Astrocyte of the spinal cord (primary cell): Measurements from ENCODE around the gene MSANTD1.

Experiments
- DNase-seq: peaks from one replicate; pipeline ENCODE4 v3.0.0; 2011; ENCODE audit warnings: low read depth, low spot score
- H3K4me3 ChIP-seq: 2 replicates; pipeline ENCODE4 v1.5.1; 2011; ENCODE audit warnings: low read depth, mild to moderate bottlenecking, low read length, moderate library complexity
- in situ Hi-C: cut with HindIII; loops from 2 replicates; pipeline ENCODE4 v1.10.0; 2017; ENCODE audit warnings: low sequenced_read_pairs
- TF ChIP-seq, protein P1 (sequence below): IDR thresholded peaks from 2 replicates; pipeline ENCODE4 v1.5.1; 2012; ENCODE audit warnings: low read depth, mild to moderate bottlenecking, low read length, inconsistent platforms

The MSANTD1 gene

DNA sequence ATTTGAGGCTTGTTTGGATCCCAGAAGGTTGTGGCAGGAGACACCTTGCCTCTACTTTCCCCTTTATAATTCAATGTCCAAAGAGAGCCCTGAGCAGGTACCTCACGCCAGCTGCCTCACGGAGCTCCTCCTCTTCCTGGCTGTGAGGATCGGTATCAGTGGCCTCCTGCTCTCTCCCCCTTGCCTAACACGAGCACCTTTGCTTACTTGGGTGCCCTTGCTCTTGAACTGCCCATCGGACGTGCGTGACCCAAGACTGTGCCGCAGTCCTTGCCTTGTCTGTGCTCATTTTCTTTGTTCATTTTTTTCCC is 27.8 kb upstream of the MSANTD1 start:
- TF ChIP-seq, protein P1, sequence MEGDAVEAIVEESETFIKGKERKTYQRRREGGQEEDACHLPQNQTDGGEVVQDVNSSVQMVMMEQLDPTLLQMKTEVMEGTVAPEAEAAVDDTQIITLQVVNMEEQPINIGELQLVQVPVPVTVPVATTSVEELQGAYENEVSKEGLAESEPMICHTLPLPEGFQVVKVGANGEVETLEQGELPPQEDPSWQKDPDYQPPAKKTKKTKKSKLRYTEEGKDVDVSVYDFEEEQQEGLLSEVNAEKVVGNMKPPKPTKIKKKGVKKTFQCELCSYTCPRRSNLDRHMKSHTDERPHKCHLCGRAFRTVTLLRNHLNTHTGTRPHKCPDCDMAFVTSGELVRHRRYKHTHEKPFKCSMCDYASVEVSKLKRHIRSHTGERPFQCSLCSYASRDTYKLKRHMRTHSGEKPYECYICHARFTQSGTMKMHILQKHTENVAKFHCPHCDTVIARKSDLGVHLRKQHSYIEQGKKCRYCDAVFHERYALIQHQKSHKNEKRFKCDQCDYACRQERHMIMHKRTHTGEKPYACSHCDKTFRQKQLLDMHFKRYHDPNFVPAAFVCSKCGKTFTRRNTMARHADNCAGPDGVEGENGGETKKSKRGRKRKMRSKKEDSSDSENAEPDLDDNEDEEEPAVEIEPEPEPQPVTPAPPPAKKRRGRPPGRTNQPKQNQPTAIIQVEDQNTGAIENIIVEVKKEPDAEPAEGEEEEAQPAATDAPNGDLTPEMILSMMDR = no peak
- no peak for DNase-seq
- no peak overlapping the region for H3K4me3 ChIP-seq
- in situ Hi-C loops = no loop called here

DNA sequence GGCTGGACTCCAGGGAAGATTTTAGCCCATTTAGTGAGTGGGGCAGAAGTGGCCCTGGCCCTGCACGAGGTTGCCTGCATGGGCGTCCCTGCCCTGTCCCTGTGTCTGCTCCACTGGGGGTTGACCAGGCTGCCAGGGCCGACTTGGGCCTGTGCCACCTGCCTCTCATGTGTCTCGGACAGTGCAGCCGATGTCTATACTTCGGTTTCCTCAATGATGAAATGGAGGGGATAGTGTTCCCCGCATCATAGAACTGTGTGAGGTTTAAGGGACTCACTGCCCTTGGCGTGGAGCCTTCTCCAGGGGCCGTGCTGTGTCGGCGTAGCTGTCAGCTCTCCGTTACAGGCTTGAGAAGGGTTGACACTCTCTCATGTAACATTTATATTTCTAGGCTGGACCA is 27.0 kb upstream of the MSANTD1 start:
- TF ChIP-seq, protein P1 = no peak
- in situ Hi-C loops = no loop called here
- DNase-seq = no peak

DNA sequence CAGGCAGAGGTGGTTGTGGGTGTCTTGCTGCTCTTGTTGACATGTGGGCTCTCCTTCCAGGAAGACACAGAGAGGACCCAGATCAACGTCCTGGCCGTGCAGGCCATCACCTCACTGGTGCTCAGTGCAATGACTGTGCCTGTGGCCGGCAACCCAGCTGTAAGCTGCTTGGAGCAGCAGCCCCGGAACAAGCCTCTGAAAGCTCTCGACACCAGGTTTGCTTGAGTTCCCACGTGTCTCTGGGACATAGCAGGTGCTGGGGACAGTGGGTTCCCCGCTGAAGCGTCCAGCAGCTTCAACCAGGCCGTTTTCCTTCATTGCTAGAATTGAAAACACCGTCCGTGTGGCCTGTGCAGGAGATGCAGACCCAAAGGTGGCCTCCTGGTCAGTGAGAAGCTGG is 25.6 kb upstream of the MSANTD1 start:
- in situ Hi-C loops = no loop called here
- TF ChIP-seq, protein P1 = no peak

More for the DNA sequence above, 27.0 kb upstream of the MSANTD1 start:
- H3K4me3 ChIP-seq = no peak overlapping the region

DNA sequence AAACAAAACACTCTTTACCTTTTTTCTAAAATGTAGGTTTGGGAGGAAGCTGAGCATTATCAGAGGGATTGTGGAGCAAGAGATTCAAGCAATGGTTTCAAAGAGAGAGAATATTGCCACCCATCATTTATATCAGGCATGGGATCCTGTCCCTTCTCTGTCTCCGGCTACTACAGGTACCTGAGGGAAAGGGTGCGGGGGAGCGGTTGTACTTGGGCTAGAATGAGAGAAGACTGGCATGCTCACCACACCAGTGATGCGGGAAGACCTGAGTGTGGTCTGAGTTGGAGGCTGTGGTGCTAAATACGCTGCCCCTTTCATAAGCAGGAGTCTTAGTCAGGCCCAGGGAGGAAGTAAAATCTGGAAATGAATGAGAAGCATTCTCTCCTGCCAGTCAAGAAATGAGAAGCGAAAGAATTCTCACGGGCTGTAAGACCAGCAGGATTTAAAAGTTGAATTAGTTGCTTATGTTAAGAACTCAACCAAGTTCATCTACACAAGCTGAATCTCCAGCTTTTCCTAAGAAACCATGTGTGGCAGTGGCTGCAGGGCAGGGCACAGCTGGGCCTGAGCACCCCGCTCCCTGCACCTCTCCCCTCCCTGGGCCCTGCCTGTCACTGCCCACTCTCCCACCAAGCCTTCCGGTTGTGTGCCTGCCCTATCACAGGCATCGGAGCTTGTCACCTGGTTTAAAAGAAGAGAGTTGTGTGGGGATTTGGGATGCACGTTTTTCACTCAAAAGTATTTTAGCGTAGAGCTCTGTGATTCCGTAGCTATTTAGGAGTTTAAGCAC is 24.8 kb upstream of the MSANTD1 start:
- in situ Hi-C loops = no loop called here
- H3K4me3 ChIP-seq = no peak overlapping the region
- DNase-seq = no peak
- TF ChIP-seq, protein P1 = no peak

More for the DNA sequence above, 25.6 kb upstream of the MSANTD1 start:
- DNase-seq = no peak
- no peak overlapping the region for H3K4me3 ChIP-seq

DNA sequence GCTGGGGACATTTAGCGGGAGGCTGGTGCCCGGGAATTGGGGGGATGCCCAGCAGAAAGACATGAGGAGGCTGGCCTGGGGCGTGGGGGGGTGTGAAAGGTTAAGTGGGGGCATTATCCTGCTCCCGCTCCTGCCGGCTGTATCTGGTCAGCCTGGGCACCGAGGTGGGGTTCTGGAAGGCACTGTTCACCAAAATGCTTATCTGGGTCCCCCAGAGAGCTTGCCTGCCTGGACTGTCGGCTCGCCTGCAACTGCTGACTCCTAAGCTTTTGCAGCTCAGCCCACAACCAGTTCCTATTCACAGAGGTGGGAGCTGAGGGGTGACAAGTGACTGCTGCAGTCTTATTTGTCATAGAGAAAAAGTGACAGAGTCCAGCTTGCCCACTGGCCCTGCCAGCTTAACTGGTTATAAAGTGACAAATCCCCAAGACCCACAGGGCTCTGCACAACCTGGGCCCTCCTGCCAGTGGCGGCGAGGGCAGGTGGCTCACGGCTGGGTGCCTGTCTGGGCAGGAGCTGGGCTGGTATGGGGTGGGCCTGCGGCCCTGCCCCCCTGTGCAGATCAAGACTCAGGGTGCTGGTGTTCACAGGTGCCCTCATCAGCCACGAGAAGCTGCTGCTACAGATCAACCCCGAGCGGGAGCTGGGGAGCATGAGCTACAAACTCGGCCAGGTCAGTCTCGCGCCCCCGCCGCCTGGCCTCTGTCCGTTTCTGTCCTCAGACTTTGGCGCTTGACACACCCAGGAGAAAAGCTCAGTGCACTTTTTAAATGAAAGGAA is 23.7 kb upstream of the MSANTD1 start:
- DNase-seq = no peak

DNA sequence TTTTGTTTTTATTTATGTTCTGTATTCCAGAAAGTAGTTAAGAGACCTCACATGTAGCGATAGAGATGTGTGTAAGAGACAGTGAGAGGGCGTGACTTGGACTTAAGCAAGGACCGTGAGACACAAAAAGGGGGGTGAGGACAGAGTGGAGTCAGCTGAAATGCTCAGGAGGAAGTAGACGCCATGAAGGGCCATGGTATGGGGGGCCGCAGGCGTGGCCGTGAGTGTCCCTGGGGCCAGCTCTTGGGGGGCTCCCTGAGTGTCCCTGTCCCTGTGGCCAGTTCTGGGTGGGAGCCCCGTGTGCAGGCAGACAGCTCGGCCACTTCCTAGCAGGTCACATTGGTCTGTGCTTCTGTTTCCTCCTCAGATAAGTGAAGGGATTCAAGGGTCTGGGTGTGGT is 23.0 kb upstream of the MSANTD1 start:
- TF ChIP-seq, protein P1 = no peak
- in situ Hi-C loops = no loop called here
- DNase-seq = no peak
- no peak overlapping the region for H3K4me3 ChIP-seq

More for the DNA sequence above, 23.7 kb upstream of the MSANTD1 start:
- no peak overlapping the region for H3K4me3 ChIP-seq
- in situ Hi-C loops = no loop called here
- TF ChIP-seq, protein P1 = no peak
